NCI-H1092 (cell line): ENCODE measurements around the gene CNPY1.

ENCODE experiments used
- DNase-seq: peaks from one replicate; lab custom pipeline; 2025; lab: John Stamatoyannopoulos, UW

Gene CNPY1

GRCh38 chr7:155453296-155454182 is 92.8 kb downstream of the CNPY1 start:
- no peak for DNase-seq

DNA sequence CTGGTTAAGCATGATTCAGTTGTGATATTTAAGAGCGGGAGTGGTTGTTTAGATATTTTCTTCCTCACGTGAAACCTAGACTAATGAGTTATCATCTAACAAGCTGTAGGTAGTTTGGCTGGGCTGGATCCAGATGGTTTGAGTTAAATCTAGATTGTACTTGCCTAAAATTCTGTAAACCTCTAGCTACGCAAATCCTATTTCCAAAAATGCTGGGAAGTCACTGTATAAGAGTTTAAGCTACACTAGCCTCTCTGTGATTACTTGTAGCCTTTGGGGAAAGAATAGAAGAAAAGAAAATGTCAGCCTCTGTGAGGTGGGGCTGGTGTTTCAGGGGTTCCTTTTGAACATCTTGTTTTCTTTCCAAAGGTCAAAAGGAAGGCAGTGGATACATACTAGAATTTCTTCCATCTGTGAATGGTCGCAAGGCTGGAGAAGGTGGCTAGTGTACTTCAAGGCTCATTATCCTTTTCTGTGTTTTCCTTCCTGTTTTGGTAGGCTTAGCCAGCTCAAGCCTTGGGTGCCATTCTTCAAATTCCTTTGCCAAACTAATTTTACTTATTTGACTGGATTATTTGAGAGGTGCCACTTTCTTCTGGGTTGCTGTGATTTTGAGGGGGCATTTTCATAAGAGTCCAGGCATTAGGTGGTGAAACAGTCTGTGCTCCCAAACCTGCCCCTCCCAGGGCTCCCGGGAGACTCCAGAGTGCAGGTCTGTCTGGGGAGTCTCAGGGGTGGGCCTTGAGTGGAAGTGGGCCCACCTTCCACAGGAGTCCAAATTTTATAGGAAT is 93.7 kb downstream of the CNPY1 start:
- DNase-seq, result no peak

GRCh38 chr7:155451840-155452239 is 94.5 kb downstream of the CNPY1 start:
- DNase-seq, result no peak
